OCI-LY1 (cell line): Measurements from ENCODE around the gene HHIPL1.

ENCODE experiments used
- EZH2 ChIP-seq: fragments of 200-600 bp; sonication (generic), shearing (Covaris generic); IDR thresholded peaks from 2 replicates; pipeline ENCODE4 v1.8.0; 2017; ENCODE audit warnings: borderline replicate concordance, mixed run types, mild to moderate bottlenecking, antibody characterized with exemption, low read length, moderate library complexity, mixed read lengths
- TF ChIP-seq, protein P1 (sequence below): fragments of 200-600 bp; sonication (generic), shearing (Covaris generic); IDR thresholded peaks from 2 replicates; pipeline ENCODE4 v1.5.1; 2017; ENCODE audit warnings: mild to moderate bottlenecking, antibody characterized with exemption, low read length, moderate library complexity, mixed read lengths

- TF ChIP-seq, protein P1, sequence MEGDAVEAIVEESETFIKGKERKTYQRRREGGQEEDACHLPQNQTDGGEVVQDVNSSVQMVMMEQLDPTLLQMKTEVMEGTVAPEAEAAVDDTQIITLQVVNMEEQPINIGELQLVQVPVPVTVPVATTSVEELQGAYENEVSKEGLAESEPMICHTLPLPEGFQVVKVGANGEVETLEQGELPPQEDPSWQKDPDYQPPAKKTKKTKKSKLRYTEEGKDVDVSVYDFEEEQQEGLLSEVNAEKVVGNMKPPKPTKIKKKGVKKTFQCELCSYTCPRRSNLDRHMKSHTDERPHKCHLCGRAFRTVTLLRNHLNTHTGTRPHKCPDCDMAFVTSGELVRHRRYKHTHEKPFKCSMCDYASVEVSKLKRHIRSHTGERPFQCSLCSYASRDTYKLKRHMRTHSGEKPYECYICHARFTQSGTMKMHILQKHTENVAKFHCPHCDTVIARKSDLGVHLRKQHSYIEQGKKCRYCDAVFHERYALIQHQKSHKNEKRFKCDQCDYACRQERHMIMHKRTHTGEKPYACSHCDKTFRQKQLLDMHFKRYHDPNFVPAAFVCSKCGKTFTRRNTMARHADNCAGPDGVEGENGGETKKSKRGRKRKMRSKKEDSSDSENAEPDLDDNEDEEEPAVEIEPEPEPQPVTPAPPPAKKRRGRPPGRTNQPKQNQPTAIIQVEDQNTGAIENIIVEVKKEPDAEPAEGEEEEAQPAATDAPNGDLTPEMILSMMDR, result no peak
- TF ChIP-seq EZH2, result no peak
These were observed 73.3 kb downstream of the HHIPL1 start for GRCh38 chr14:99718031-99718810.
